Testis (tissue), 3 donors: ENCODE measurements around the gene POLH. TPM values are rescaled to one million over a fixed set of nuclear protein-coding genes. Genes with fewer than 3 reads are reported as not detected.

Source experiments
- DNase-seq: peaks from one replicate; pipeline ENCODE4 v3.0.0-alpha.2; 2019
- H3K27ac ChIP-seq, 2 donors: fragments of 200-600 bp; sonication (generic); one replicate each; pipeline ENCODE4 v1.5.1; 2019
- H3K27me3 ChIP-seq: fragments of 200-600 bp; sonication (generic); one replicate; pipeline ENCODE4 v1.5.1; 2019
- H3K36me3 ChIP-seq: fragments of 200-600 bp; sonication (generic); one replicate; pipeline ENCODE4 v1.5.1; 2017; ENCODE audit warnings: low read depth; ENCODE audit errors: missing control alignments
- H3K4me1 ChIP-seq: fragments of 200-600 bp; sonication (generic); one replicate; pipeline ENCODE4 v1.5.1; 2019
- H3K4me3 ChIP-seq, 2 donors: fragments of 200-600 bp; sonication (generic); one replicate each; pipeline ENCODE4 v1.5.1; 2017 to 2019
- H3K9me3 ChIP-seq: fragments of 200-600 bp; sonication (generic); one replicate; pipeline ENCODE4 v1.5.1; 2017
- CTCF ChIP-seq, 3 experiments: fragments of 450-650 bp in 2 of 3; fragments of 200-600 bp in 1 of 3; sonication (generic) in 1 of 3; IDR thresholded peaks; one replicate each; pipeline ENCODE4 v1.5.1; 2016 to 2019; ENCODE audit warnings: antibody characterized with exemption in 3 of 3, mild to moderate bottlenecking in 2 of 3, moderate library complexity in 1 of 3
- POLR2A ChIP-seq: fragments of 450-650 bp; IDR thresholded peaks from one replicate; pipeline ENCODE4 v1.6.1; 2017; ENCODE audit warnings: antibody characterized with exemption, mild to moderate bottlenecking, moderate library complexity
- WGBS, 2 donors: methylation state at CpG; one replicate each; pipeline ENCODE4 v1.1.5; 2018; 5-methylcytosine and 5-hydroxymethylcytosine counted together
- intact Hi-C: fragments of 100-400 bp; cut with DNase I; formaldehyde crosslinking; loops from one replicate; pipeline ENCODE4 v1.15.1; 2023; ENCODE audit warnings: low total_unique reads
- polyA plus RNA-seq: library from polyadenylated mRNA; stranded (reverse); fragments of 350-450 nt; fragmentation: Illumina TruSeq; extraction: RNeasy Lipid Tissue Mini Kit (QIAGEN cat#74804); gene quantifications from one replicate; pipeline ENCODE4 v1.2.3, GENCODE V29; 2014; ENCODE audit warnings: low read depth, low replicate concordance; ENCODE audit not compliant: insufficient read depth
- total RNA-seq, 2 donors: library from RNA; depleted of rRNA; stranded (reverse); fragments of >200 nt; gene quantifications; one replicate each; pipeline ENCODE4 v1.2.3, GENCODE V29; 2016

POLH gene
- total and polyA plus RNA-seq, 3 donors from 2014 or later: 11.7 to 29.5 (median 18.3) TPM

GRCh38 chr6:43609402-43609801, 33.4 kb downstream of the POLH start:
- no peak overlapping the region for H3K4me3 ChIP-seq
- 95 to 98% methylated on average over 1 of the region's 1 CpG for WGBS, 2 donors
- intact Hi-C loops: no loop called here
- H3K4me1 ChIP-seq: no peaks in the 10 kb centered on the region
- TF ChIP-seq POLR2A (no peak), CTCF (IDR thresholded peaks at IDR 0.05) (no peak)
- H3K36me3 ChIP-seq: no peaks in the 10 kb centered on the region
- H3K27ac ChIP-seq: no peak overlapping the region
- H3K27me3 ChIP-seq: no peaks in the 10 kb centered on the region
- no peaks in the 10 kb centered on the region for H3K9me3 ChIP-seq
- DNase-seq: no peak

GRCh38 chr6:43610431-43610830, 34.4 kb downstream of the POLH start:
- no peak for DNase-seq
- H3K36me3 ChIP-seq: no peaks in the 10 kb centered on the region
- no peaks in the 10 kb centered on the region for H3K4me1 ChIP-seq
- H3K9me3 ChIP-seq: no peaks in the 10 kb centered on the region
- H3K27me3 ChIP-seq: no peaks in the 10 kb centered on the region
- no peak overlapping the region for H3K4me3 ChIP-seq
- WGBS, 2 donors: 94% methylated on average over 5 of the region's 5 CpGs
- no peak for TF ChIP-seq POLR2A
- TF ChIP-seq CTCF (IDR thresholded peaks at IDR 0.05): no peak
- H3K27ac ChIP-seq: no peak overlapping the region
- intact Hi-C loops: loop anchor here (5.0 kb wide), 1 partner anchor 217 kb away; no protein-coding TSS in a partner anchor

GRCh38 chr6:43613721-43614395, 37.9 kb downstream of the POLH start:
- WGBS, 2 donors: 86 to 93% methylated on average over 6 of the region's 6 CpGs
- no peaks in the 10 kb centered on the region for H3K9me3 ChIP-seq
- DNase-seq: no peak
- no peaks in the 10 kb centered on the region for H3K4me1 ChIP-seq
- no peak overlapping the region for H3K27ac ChIP-seq
- H3K4me3 ChIP-seq: no peak overlapping the region
- no peaks in the 10 kb centered on the region for H3K27me3 ChIP-seq
- no peak for TF ChIP-seq CTCF (IDR thresholded peaks at IDR 0.05)
- no peak for TF ChIP-seq POLR2A
- intact Hi-C loops: loop anchor here (5.0 kb wide), 1 partner anchor 213 kb away; no protein-coding TSS in a partner anchor
- H3K36me3 ChIP-seq: no peaks in the 10 kb centered on the region

GRCh38 chr6:43614396-43614730, 38.4 kb downstream of the POLH start:
- H3K4me3 ChIP-seq: no peak overlapping the region
- H3K27ac ChIP-seq: no peak overlapping the region
- H3K9me3 ChIP-seq: no peaks in the 10 kb centered on the region
- 57 to 72% methylated on average over 3 of the region's 3 CpGs for WGBS, 2 donors
- no peak for TF ChIP-seq POLR2A
- no peak for TF ChIP-seq CTCF (IDR thresholded peaks at IDR 0.05)
- intact Hi-C loops: loop anchor here (5.0 kb wide), 1 partner anchor 213 kb away; no protein-coding TSS in a partner anchor
- no peak for DNase-seq
- H3K27me3 ChIP-seq: no peaks in the 10 kb centered on the region
- H3K4me1 ChIP-seq: no peaks in the 10 kb centered on the region
- H3K36me3 ChIP-seq: no peaks in the 10 kb centered on the region
